Daoy (cell line): ENCODE results near the gene ANKRA2. TPM values are rescaled to one million over a fixed set of nuclear protein-coding genes. Genes with fewer than 3 reads are reported as not detected.

ENCODE experiments used
- DNase-seq: peaks from one replicate; pipeline ENCODE4 v3.0.0-alpha.2; 2015; ENCODE audit warnings: low read depth
- total RNA-seq: library from RNA; depleted of rRNA; stranded (reverse); fragments of >200 nt; shearing (Covaris generic); gene quantifications from 2 replicates; pipeline ENCODE4 v1.2.3, GENCODE V29; 2014; rRNA removed

ANKRA2 gene
- total RNA-seq = 10.2 and 12.3 TPM in 2 replicates

GRCh38 chr5:73565139-73565968, at the start of gene ANKRA2, which contains the start of gene UTP15:
ANKRA2 (minus strand) TSS chr5:73565639; CDS start chr5:73562881, 2,758 bp downstream.
UTP15 (plus strand) TSS chr5:73565743; CDS start chr5:73567345, 1,602 bp downstream.
- DNase-seq = peak; percentile 100

GRCh38 chr5:73615085-73615484, 49.6 kb upstream of the ANKRA2 start:
- DNase-seq = no peak

- DNase-seq = no peak
Observed at GRCh38 chr5:73612799-73613198, 47.4 kb upstream of the ANKRA2 start.

DNA sequence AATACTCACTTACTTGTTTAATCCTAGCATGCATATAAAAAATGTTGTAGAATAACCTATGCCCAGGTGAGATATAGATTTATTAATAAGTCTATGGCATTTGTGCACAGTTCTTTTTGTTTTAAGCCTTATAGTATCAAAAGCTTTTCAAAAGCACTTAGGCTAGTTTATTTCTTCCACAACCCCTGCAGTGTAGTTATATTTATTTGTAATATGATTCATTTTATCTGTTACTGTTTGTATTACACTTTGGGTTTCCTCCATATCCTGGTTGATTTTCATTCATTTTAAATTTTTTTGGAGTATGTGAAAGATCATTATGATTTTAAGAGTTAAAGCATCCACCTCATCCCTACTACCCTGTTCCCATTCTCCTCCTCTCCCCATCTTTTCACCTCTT, 41.8 kb upstream of the ANKRA2 start:
- DNase-seq = no peak

DNA sequence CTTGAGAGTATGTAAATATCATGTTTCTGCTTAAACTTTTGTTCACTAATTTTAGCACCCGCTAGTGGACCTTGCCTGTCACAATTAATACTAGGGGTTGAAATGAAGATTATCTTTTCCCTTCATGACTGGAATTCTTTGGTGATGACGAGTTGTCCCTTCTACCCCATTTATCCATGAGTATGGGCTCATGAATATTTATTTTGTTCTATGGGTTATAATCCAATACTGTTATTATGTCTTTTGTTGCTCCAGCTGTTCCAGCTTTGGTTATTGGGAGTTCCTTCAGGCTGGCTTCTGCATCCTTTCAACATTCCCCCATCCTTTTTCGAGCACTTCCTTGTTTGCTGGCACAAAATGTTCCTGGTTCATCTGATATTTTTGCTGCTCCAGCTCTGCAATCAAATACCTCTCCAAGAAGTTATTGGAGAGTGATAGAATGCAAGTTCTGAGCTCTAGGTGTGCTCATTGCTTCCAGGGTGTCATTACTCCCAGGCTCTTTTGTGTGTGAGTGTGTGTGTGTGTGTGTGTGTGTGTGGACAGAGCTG, 40.8 kb upstream of the ANKRA2 start:
- DNase-seq = no peak

- DNase-seq = peak; percentile 17
Observed at GRCh38 chr5:73605223-73606087, 40.0 kb upstream of the ANKRA2 start.

- no peak for DNase-seq
Observed at GRCh38 chr5:73603998-73604397, 38.6 kb upstream of the ANKRA2 start.

DNA sequence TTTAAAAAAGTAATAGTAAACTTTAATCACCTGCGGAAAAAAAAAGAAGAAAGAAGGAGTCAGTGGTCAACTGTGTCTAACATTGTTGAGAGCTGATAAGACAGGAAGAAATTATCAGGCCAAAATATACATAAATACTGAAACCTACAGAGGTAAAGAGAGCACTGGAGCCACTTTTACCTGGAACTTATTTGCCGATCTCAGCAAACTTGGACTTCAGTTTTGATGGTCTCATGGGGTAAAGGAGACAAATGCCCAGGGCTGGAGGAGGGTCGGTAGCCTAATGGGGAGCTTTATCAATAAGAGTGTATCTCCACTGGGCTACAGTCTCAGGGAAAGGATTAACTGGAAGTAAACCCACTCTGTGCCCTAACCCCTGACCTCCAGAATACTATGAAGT, 33.9 kb upstream of the ANKRA2 start:
- DNase-seq = no peak

GRCh38 chr5:73596705-73597328, 31.4 kb upstream of the ANKRA2 start:
- DNase-seq = peak; percentile 44

DNA sequence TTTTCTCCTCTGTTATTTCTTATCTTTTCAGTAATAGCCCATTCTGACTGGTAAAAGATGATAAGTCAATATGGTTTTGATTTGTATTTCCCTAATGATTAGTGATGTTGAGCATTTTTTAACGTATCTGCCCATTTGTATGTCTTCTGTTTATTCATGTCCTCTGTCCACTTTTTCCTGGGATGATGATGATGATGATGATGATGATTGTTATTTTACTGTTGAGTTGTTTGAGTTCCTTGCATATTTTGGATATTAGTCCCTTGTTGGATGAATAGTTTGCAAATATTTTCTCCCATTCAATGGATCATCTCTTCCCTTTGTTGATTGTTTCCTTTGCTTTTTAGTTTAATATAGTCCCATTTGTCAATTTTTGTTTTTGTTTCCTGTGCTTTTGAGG, 27.1 kb upstream of the ANKRA2 start:
- no peak for DNase-seq

DNA sequence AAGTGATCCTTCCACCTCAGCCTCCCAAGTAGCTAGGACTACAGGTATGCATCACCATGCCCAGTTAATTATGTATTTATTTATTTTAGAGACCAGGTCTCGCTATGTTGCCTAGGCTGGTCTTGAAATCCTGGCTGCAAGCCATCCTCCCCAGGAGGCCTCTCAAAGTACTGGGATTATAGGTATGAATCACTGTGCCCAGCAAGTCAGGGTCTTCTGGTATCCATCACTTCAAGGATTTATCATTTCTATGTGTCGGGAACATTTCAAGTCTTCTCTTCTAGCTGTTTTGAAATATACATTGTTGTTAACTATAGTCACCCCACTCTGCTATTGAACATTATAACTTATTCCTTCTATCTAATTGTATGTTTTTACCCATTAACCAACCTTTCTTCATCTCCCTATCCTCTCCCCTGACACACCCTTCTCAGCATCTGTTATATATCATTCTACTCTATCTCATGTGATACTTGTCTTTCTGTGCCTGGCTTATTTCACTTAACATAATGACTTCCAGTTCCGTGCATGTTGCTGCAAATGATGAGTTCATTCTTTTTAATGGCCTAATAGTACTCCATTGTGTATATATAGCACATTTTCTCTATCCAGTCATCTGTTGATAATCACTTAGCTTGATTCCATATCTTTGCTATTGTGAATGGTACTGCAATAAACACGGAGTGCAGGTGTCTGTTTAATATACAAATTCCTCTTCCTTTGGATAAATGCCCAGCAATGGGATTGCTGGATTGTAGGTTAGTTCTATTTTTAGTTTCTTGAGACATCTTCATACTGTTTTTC, 26.5 kb upstream of the ANKRA2 start:
- peak; percentile 85 for DNase-seq

GRCh38 chr5:73591102-73591695, 25.8 kb upstream of the ANKRA2 start:
- peak; percentile 72 for DNase-seq

DNA sequence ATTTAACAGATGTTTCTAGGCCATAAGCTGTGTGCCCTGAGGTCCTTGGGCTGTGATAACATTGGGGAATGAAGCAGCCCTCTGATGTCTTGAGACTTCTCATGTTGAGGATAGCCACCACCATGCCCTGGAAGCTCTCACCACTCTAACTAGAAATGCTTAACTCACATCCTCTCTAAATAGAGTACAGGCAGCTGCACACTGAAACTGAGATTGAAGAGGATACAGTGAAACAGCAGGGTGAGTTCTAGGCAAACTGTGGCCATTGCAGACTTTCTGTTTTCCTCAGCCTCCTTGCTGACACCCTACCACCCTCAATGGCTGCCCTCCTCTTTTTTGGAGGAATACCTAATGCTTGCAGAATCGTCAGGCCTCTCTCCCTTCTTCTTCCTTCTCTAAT, 22.5 kb upstream of the ANKRA2 start:
- no peak for DNase-seq

DNA sequence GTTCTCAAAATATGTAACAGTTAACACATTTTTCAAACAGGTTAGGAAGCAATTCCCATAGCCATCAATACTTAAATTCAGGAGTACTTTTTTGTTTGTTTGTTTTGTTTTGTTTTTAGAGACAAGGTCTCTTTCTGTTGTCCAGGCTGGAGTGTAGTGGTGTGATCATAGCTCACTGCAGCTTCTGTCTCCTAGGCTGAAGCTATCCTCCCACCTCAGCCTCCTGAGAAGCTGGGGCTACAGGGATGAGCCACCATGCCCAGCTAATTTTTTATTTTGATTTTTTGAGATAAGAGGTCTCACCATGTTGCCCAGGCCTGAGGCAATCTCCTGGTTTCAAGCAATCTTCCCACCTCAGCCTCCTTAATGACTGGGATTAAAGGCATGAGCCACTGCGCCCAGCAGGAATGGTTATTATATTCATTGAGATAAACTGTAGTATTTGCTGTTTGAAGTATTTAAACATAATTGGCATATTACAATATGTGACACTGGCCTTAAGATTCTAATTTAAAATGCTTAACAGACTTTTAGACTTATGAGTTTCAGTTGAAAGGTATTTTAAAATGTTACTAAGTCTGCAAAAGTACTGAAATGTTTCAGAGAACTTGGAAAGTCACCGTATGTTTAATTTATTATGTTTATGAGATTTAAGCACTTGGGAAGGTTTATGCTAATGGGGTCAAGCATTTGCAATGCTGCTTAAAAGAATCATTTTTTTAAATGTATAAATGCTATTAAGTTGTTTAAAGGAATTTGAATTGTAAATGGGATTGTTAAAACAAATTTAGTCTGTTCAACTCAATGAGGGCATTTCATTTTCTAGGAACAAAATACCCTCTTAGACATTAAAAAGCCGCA, 17.1 kb upstream of the ANKRA2 start:
- DNase-seq = no peak

DNA sequence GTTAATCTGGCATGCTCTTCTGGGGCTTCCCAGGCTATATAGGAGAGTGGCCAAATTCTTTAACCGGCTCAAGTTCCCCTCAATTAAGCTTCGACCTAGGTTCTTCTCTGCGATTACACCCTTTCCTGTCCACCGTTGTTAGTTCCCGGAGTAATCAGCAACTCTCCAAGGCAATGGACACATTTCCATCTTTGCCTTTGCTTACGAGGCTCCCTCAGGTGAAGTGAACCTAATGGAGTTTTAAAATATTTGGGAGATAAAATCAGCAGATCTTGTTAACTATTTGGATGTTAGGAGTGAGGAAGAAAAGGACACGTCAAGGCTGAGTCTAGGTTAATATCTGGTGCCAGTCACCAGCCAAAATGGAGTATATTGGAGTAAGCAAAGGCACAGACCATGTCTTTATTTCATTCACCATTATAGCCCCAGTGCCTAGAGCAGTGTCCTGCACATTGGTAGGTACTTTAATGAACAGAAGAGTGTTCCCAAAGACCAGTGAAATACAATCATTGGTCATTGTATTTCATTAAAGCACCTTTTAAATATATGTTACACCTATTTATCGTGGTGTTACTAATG, 619 bp upstream of the ANKRA2 start:
- DNase-seq = no peak

- no peak for DNase-seq
Observed at GRCh38 chr5:73564675-73565074, 764 bp downstream of the ANKRA2 start.

DNA sequence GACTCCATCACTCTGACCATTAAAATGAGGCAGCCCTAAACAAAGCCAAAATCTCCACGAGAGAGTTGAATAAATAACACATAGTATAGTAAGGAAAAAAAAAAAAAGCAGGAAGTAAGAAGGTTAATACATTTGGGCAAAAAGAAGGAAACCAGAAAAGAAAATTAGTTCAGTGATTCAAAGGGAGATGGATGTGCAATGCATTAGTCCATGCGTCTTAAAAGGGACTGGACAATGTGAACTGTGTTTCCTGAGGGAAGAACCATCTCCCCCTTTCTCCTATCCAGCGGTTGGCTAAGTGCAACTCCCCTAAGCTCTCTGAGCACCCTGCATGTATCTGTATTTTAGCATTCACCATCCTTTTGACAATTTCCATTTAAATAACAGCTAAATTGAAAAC, 1.4 kb downstream of the ANKRA2 start:
- no peak for DNase-seq

- no peak for DNase-seq
Observed at GRCh38 chr5:73558950-73559349, 6.5 kb downstream of the ANKRA2 start.

- DNase-seq = no peak
Observed at GRCh38 chr5:73552642-73553041, 12.8 kb downstream of the ANKRA2 start.
